Esophagus muscularis mucosa (tissue), 4 donors: Measurements from ENCODE around the gene TBL1XR1.

ENCODE experiments used
- CTCF ChIP-seq, 3 experiments: fragments of 200-600 bp in 2 of 3; fragments of 450-650 bp in 1 of 3; sonication (generic) in 2 of 3; IDR thresholded peaks; one replicate each; pipeline ENCODE4 v1.5.1; 2017 to 2019; ENCODE audit warnings: antibody characterized with exemption in 3 of 3, mild to moderate bottlenecking in 2 of 3, moderate library complexity in 1 of 3
- EP300 ChIP-seq: sonication (generic); formaldehyde crosslinking; IDR thresholded peaks from one replicate; pipeline ENCODE4 v1.6.1; 2017; ENCODE audit warnings: antibody characterized with exemption
- POLR2A ChIP-seq: fragments of 450-650 bp; IDR thresholded peaks from one replicate; pipeline ENCODE4 v1.6.1; 2017; ENCODE audit warnings: antibody characterized with exemption, moderate library complexity, mild to moderate bottlenecking, low read depth

DNA sequence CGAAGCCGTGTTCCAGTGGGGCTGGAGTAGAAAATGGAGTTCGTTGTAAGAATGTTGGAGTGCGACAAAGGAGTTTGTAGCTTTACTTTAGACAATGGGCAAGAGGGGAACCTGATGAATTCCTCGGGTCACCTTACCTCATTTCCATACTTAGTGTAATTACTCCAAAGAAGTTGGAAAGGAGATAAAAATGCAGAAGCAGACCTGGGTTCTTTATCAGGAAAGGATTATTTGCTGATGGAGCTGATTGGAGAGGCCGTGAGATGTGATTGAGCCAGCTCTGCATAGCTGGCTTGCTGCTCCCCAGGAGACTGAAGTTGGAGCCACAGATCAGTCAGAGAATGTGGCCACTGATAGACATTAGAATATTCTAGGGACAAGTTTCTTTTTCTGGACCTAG, 33.4 kb upstream of the TBL1XR1 start:
- TF ChIP-seq CTCF (IDR thresholded peaks at IDR 0.05) = no peak
- no peak for TF ChIP-seq POLR2A
- no peak for TF ChIP-seq EP300
